ENCODE measurements around the gene BSG.

DNA sequence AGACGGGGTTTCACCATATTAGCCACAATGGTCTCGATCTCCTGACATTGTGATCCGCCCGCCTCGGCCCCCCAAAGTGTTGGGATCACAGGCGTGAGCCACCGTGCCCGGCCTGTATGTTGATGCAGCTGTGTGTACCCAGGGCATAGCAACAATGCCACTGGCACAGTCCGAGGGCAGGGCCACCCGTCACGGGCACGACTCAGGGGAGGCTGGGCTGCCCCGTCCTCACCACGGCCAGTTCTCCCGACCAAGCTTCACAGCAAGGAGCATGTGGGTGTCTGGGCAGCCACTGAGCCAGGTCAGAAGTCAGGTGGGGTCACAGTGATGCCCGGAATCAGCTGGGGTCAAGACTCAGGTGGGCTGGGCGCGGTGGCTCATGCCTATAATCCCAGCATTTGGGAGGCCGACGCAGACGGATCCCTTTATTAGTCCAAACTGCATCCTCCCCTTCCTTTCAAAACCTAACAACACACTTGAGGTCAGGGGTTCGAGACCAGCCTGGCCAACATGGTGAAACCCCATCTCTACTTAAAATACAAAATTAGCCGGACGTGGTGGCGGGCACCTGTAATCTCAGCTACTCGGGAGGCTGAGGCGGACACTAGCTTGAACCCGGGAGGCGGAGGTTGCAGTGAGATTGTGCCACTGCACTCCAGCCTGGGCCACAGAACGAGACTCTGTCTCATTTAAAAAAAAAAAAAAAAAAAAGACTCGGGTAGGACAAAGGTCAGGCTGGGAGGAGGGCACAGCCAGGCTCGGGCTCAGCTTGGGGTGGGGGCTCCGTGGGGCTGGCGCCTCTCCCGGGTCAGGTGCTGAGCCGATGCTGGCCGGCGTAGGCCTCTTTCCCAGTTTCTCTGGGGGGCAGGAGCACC, 42.0 kb upstream of the BSG start:
- no peak for TF ChIP-seq CTCF (IDR thresholded peaks at IDR 0.05)
- no peak for TF ChIP-seq POLR2A (IDR thresholded peaks at IDR 0.05)

All from breast epithelium (tissue), 3 donors.